Measurements from ENCODE around the gene NAPA. TPM values are rescaled to one million over a fixed set of nuclear protein-coding genes. Genes with fewer than 3 reads are reported as not detected.
A peak's percentile ranks its signal among the peaks of the same experiment; 100 is the strongest.

Gene NAPA
- 95.3 TPM for polyA plus RNA-seq

DNA sequence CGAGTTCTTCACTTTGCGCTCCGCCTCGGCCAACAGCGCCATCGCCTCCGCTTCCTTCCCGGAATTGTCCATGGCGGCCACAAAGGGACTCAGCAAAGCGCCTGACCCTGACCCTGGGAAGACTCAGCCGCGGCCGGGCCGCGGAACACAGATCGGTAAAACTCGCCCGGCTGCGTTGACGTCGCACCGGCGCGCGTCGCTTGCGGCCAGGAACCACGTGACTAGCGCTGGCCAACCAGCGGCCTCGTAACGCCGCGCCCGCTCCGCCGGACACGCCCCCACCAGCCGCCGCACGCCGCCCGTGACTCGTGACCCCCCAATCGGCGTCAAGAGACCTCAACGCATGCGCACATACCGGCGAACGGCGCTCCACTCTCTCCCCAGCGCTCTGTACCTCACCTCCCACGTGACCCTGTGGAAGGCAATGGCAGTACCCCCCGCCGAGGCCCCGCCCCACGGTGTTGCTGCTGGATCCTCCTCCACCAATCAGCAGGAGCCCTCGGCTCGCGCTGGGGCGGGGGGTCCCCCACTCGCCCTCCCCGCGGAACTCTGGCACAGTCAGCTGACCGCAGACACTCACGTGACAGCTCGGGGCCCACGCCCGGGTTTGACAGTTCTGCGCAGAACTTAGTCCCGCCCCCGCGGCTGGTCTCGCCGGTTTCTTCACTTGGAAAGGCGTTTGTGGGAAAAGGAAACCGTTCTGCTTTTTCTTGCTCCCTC lies at the start of gene NAPA:
Gene NAPA (minus strand): TSS at position 195 of the 720 bp plus-strand sequence. CDS start 123 bp downstream, at position 72.
- peaks cover 38 to 49% (median 40%) of the 10 kb centered on the region in 3 donors for H3K4me1 Mint-ChIP-seq
- no peaks in the 10 kb centered on the region for H3K9me3 Mint-ChIP-seq
- peaks cover 2% of the 10 kb centered on the region for H3K36me3 Mint-ChIP-seq
- H3K27ac Mint-ChIP-seq, result peak within 1 kb of the TSS; percentile 98 to 100 (median 98)
- H3K27me3 Mint-ChIP-seq, result peaks cover 3% of the 10 kb centered on the region
- H3K4me3 Mint-ChIP-seq, result peak within 1 kb of the TSS; percentile 97 to 99 (median 98)

DNA sequence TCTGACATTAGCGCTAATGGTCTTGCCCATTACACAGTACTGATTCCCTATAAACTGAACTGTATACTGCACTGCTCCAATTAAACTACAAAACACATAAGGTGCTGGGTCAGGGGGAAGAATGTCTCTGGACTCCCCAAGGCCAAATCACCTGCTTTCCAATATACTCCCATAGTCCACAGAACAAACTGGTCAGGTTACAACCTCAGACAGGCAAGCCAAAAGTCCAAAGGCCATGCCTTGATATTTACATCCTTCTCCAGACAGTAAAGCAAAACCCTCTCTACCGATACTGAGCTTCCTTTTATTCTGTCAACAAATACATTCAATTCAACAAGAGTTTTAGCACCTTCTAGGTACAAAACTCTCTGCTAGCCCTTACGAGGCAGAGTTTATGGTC lies 49.2 kb upstream of the NAPA start:
- Mint-ChIP-seq H3K27me3 (peaks cover 9% of the 10 kb centered on the region), H3K4me1 (peaks cover 0 to 4% (median 1%) of the 10 kb centered on the region in 3 donors), H3K27ac (no peak overlapping the region), H3K9me3 (no peaks in the 10 kb centered on the region), H3K36me3 (no peaks in the 10 kb centered on the region), H3K4me3 (no peak overlapping the region)

DNA sequence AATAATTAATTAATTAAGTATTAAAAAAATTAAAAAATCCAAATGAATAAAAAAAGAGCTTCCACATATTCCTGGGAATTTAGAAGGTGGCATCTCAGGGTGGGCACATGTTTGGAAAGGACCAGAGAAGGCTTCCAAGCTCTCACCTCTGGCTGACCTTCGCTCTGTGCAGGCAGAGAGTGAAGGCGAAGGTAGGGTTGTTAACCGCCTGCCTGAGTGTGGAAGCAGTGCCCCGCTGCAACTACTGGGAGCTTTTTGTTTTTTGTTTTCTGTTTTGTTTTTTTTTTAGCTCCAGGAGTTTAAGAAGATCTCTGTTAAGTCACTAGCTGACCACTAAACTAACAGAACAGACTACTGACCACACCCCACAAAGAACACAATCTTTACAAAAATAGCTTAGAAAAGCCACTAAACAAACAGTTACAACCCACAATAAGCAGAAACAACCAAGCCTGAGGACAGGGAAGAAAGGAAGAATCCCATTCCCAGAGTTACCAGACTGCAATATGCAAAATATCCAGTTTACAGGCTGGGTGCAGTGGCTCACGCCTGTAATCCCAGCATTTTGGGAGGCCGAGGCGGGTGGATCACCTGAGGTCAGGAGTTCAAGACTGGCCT lies 46.7 kb upstream of the NAPA start:
- Mint-ChIP-seq H3K4me1 (peaks cover 0 to 4% (median 1%) of the 10 kb centered on the region in 3 donors), H3K36me3 (no peaks in the 10 kb centered on the region), H3K27ac (no peak overlapping the region), H3K4me3 (no peak overlapping the region), H3K27me3 (peaks cover 14% of the 10 kb centered on the region), H3K9me3 (no peaks in the 10 kb centered on the region)

DNA sequence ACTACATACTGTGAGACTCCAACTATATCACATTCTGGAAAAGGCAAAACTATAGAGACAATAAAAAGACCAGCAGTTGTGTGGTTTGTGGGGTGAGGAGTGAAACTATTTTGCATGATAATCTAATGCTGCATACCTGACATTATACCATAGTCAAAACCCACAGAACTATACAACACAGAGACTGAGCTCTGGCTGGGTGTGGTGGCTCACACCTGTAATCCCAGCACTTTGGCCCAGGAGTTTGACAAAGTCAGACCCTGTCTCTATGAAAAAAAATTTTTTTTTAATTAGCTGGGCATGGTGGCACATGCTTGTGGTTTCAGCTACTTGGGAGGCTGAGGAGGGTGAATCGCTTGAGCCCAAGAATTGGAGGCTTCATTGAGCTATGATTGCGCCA lies 46.1 kb upstream of the NAPA start:
- Mint-ChIP-seq H3K9me3 (no peaks in the 10 kb centered on the region), H3K27ac (no peak overlapping the region), H3K4me3 (no peak overlapping the region), H3K27me3 (peaks cover 14% of the 10 kb centered on the region), H3K4me1 (peaks cover 0 to 4% (median 1%) of the 10 kb centered on the region in 3 donors), H3K36me3 (no peaks in the 10 kb centered on the region)

DNA sequence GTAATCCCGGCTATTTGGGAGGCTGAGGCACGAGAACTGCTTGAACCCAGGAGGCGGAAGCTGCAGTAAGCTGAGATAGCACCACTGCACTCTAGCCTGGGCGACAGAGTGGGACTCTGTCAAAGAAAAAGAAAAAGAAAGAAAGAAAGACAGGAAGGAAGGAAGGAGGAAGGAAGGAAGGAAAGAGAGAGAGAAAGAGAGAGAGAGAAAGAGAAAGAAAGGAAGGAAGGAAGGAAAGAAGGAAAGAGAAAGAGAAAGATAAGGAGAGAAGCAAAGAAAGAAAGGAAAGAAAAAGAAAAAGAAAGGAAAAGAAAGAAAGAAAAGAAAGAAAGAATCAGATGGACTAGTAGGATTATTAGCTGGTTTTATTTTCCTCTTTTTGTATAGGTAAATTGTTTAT lies 35.3 kb upstream of the NAPA start:
- Mint-ChIP-seq H3K4me3 (no peak overlapping the region), H3K4me1 (no peaks in the 10 kb centered on the region), H3K27ac (no peak overlapping the region), H3K9me3 (no peaks in the 10 kb centered on the region), H3K36me3 (no peaks in the 10 kb centered on the region), H3K27me3 (peaks cover 11% of the 10 kb centered on the region)

DNA sequence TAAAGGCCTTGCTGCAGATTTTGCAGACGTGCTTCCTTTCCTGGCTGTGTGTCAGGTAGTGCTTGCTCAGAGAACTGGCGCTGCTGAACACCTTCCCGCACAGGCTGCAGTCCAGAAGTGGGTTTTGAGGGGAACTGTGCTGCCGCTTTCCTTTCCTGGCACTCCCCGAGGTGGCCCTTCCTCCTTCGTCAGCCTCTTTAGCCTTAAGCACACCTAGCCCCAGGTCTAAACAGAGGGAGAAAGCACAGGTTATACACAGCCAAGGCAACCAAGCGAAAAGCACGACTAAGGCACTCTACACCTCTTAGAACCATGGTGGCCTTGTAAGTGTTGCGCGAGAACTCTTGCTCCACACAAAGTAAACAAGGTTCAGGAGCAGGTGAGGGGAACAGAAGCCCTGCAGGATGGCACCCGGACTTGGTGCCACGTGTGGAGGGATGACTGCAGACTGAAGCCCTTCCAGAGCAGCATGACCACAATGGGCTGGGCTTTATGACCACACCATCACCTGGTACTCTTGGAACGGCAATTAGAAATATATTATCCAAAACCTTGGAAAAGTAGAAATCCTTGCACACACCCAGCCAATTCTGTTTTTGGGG lies 34.5 kb upstream of the NAPA start:
- no peak overlapping the region for H3K4me3 Mint-ChIP-seq
- H3K4me1 Mint-ChIP-seq, result no peaks in the 10 kb centered on the region
- H3K27me3 Mint-ChIP-seq, result peaks cover 15% of the 10 kb centered on the region
- no peaks in the 10 kb centered on the region for H3K9me3 Mint-ChIP-seq
- H3K36me3 Mint-ChIP-seq, result no peaks in the 10 kb centered on the region
- H3K27ac Mint-ChIP-seq, result no peak overlapping the region

DNA sequence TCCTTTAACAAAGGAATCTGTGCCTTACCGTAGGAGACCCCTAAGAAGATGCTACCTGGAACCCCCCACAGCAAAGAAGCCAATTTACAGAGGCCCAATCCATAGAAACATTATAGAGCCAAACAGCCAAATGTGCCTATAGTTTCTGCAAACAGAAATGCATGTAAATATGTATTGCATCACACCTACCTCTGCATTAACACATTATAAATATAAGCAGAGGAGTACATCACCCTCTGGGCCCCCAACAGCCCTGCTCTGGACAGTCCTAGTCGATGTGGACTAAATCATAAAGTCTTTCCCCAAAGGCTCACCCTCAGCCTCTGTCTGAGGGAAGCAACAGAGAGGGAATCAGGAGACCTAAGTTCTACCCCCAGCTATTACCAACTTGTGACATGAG lies 32.3 kb upstream of the NAPA start:
- Mint-ChIP-seq H3K27me3 (peaks cover 26% of the 10 kb centered on the region), H3K36me3 (no peaks in the 10 kb centered on the region), H3K27ac (no peak overlapping the region), H3K4me1 (no peaks in the 10 kb centered on the region), H3K4me3 (no peak overlapping the region), H3K9me3 (peaks cover 0 to 2% (median 0%) of the 10 kb centered on the region in 3 donors)

DNA sequence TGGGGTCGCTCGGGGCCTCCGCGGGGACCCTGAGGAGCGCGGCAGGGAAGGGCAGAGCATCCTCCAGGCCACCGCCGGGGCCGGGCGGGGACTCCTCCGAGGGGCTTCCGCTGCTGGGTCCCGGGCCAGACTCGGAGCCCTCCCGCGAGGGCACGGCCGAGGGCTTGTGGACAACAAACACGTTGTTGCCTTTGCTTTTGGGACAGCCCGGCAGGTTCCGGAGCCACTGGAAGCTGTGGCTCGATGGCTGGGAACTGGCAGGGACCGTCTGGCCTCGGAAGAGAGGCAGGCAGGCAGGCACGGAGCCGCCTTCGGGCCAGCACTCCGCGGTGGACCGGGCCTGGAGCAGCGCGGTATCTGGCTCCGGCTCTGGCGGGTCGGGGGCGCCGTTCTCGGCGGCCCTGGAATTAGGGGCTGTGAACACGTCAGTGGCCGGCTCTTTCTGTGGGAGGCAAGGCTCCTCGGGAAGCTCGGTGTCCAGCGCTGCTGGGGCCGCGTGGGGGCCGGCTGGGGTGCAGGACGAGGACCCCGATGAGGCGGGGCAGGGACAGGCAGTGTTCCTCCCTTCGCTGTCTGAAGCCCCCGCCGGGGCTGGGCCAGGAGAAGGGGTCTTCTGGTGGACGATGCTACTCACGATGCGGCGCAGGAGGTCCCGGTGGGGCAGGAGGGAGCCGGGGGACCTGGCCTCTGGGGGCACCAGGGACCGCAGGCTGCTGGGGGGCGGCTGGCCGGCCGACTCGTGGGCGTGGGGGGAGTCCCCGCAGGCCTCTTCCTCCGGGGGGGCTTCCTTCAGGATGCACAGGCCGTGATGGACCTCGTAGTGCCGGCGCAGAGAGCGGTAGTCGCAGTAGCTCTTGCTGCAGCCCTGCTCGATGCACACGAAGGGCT lies 30.4 kb upstream of the NAPA start:
- Mint-ChIP-seq H3K4me3 (no peak overlapping the region), H3K4me1 (no peaks in the 10 kb centered on the region), H3K36me3 (no peaks in the 10 kb centered on the region), H3K27ac (peak overlapping the region in 1 of 3 donors; percentile 73), H3K9me3 (peaks cover 0 to 2% (median 0%) of the 10 kb centered on the region in 3 donors), H3K27me3 (peaks cover 26% of the 10 kb centered on the region)

DNA sequence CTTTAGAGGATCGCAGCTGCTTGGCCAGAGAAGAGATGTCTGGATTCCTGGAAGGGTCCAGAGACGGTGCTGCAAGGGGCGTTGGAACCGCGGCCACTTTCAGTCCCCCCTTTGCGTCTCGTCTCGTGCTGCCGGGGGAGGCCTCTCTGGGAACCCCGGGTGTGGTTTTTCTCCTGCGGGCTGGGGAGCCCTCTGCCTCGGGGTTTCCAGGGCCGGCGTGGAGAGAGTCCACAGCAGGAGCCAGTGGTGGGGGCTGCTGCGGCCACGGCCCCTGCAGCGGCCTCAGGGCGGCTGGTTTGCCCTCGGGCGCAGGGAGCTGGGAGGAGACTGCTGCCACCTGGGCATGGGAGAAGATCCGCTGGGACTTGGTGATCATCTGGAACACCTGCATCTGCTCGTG lies 29.6 kb upstream of the NAPA start:
- peaks cover 29% of the 10 kb centered on the region for H3K27me3 Mint-ChIP-seq
- H3K4me3 Mint-ChIP-seq, result peak overlapping the region in 1 of 4 donors; percentile 43
- peak overlapping the region in 1 of 3 donors; percentile 73 for H3K27ac Mint-ChIP-seq
- peaks cover 0 to 2% (median 0%) of the 10 kb centered on the region in 3 donors for H3K9me3 Mint-ChIP-seq
- H3K4me1 Mint-ChIP-seq, result no peaks in the 10 kb centered on the region
- no peaks in the 10 kb centered on the region for H3K36me3 Mint-ChIP-seq

DNA sequence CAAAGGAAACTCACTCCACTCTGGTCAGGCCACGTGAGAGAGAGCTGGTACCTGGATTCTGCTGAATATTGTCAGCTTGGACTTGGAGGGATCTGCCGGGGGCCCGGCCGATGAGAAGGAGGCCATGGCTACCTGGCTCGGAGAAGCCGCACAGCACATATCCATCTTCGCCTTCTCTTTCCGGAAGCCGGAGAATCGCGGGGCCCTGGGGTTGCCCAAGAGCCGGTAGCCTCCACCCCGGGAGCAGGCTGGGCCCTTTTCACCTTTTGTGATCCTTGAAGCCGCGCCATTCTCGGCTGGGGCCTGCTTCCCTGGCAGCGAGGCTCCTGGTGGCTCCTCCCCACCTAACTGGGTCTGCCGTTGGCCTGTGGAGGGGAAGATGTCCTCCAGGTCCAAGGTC lies 29.2 kb upstream of the NAPA start:
- H3K36me3 Mint-ChIP-seq, result no peaks in the 10 kb centered on the region
- no peak overlapping the region for H3K4me3 Mint-ChIP-seq
- no peaks in the 10 kb centered on the region for H3K4me1 Mint-ChIP-seq
- peaks cover 0 to 2% (median 0%) of the 10 kb centered on the region in 3 donors for H3K9me3 Mint-ChIP-seq
- peaks cover 30% of the 10 kb centered on the region for H3K27me3 Mint-ChIP-seq
- no peak overlapping the region for H3K27ac Mint-ChIP-seq

DNA sequence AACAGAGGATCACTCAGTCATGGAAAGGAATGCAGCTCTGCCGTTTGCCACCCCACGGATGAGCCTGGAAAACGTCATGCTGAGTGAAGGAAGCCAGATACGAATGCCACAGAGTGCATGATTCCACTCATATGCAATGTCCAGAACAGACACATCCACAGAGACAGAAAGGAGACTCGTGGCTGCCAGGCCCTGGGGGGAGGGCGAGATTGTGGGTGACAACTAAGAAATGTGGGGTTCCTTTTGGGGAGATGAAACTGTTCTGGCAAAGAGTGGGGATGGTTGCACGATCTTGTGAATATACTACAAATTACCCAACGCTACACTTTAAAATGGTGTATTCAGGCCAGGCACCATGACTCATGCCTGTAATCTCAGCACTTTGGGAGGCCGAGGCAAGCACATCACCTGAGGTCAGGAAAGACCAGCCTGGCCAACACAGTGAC lies 27.2 kb upstream of the NAPA start:
- H3K9me3 Mint-ChIP-seq, result peaks cover 0 to 2% (median 0%) of the 10 kb centered on the region in 3 donors
- H3K4me1 Mint-ChIP-seq, result no peaks in the 10 kb centered on the region
- peaks cover 29% of the 10 kb centered on the region for H3K27me3 Mint-ChIP-seq
- H3K36me3 Mint-ChIP-seq, result no peaks in the 10 kb centered on the region
- H3K27ac Mint-ChIP-seq, result no peak overlapping the region
- H3K4me3 Mint-ChIP-seq, result no peak overlapping the region

DNA sequence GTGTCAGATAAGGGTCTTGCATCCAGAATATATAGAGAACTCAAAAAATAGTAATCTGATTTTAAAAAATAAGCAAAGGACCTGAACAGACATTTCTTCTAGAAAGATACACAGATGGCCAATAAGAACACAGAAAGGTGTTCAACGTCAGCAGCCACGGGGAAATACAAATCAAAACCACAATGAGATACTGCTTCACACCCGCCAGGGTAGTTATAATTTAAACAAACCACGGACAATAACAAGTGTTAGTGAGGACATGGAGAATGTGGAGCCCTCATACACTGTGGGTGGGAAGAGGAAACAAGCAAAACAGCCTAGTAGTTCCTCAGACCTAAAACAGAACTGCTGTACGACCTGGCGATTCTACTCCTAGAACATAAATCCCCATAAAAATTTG lies 26.7 kb upstream of the NAPA start:
- Mint-ChIP-seq H3K27ac (peak overlapping the region in 2 of 3 donors; percentile 2 to 15), H3K27me3 (peaks cover 27% of the 10 kb centered on the region), H3K4me1 (peaks cover 0 to 2% (median 0%) of the 10 kb centered on the region in 3 donors), H3K36me3 (peaks cover 3% of the 10 kb centered on the region), H3K4me3 (peak overlapping the region in 1 of 4 donors; percentile 23), H3K9me3 (peaks cover 0 to 2% (median 0%) of the 10 kb centered on the region in 3 donors)

DNA sequence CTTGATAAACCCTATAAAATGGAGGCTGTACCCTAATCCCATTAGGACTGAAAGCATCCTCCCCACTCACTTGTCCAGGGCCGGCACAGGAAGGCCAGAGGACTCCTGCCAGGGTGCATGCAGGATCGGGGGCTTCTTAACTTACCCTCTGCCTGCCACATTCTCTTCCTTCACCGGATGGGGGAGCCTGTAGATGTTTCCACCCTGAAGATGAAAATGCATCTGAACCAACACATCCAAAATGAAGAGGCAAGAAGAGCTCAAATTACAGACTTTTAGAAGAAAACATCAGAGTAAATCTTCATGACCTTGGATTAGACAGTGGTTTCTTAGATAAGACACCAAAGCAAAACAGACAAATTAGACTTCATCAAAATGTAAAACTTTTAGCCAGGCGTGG lies 25.9 kb upstream of the NAPA start:
- no peak overlapping the region for H3K27ac Mint-ChIP-seq
- H3K4me1 Mint-ChIP-seq, result peaks cover 0 to 2% (median 0%) of the 10 kb centered on the region in 3 donors
- H3K36me3 Mint-ChIP-seq, result peaks cover 3% of the 10 kb centered on the region
- peaks cover 0 to 2% (median under 1%) of the 10 kb centered on the region in 3 donors for H3K9me3 Mint-ChIP-seq
- peaks cover 27% of the 10 kb centered on the region for H3K27me3 Mint-ChIP-seq
- no peak overlapping the region for H3K4me3 Mint-ChIP-seq

DNA sequence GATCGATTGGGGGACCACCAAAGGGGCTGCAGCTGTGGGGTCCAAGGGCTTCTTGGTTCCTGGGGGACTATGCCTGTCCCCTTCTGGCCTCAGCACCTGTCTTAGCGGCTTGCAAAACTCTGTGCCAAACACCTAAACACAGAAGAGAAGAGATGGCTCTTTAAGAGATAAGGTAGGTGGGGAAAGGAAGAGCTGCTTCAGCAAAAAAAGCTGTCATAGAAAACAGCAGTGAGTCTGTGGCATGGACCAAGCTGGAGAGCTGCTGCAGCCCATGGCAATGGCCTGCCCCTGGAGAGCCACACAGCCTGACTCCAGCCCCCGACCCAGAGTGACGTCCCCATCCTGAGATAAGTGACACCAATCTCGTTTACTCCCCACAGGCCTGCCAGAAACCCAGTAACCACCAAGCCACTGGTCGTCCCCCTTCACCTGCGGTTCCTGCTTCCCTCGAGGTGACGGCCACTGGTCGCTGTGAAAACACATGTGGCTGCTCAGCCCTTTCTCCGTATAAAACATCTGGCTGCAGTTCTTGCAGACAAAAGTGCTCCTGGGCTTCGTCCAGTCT lies 25.0 kb upstream of the NAPA start:
- Mint-ChIP-seq H3K36me3 (peaks cover 3% of the 10 kb centered on the region), H3K27me3 (peaks cover 28% of the 10 kb centered on the region), H3K9me3 (peaks cover 2 to 8% (median 2%) of the 10 kb centered on the region in 3 donors), H3K4me3 (no peak overlapping the region), H3K4me1 (peaks cover 0 to 2% (median 0%) of the 10 kb centered on the region in 3 donors), H3K27ac (no peak overlapping the region)

All from IgD-negative memory B cell (primary cell).